IMR-90 (cell line): ENCODE data around the gene GCK. TPM values are rescaled to one million over a fixed set of nuclear protein-coding genes. Genes with fewer than 3 reads are reported as not detected.

Source experiments
- ATAC-seq: fragments of 200-7000 bp; cut with Tn5 transposase; 2 replicates; pipeline ENCODE4 v1.9.1; 2020; ENCODE audit warnings: low read depth, mild to moderate bottlenecking, moderate library complexity
- BruUV-seq: library from RNA; stranded (reverse); fragments of 400-500 nt; replicated peaks from 2 replicates; lab custom pipeline; 2021; lab: Mats Ljungman, UMichigan
- CTCF ChIA-PET: fragments of 300-600 bp; formaldehyde crosslinking; extraction: SDS; loops from one replicate; lab custom pipeline; 2021; ENCODE audit warnings: antibody characterized with exemption; lab: Yijun Ruan, JAX
- POLR2A ChIA-PET: fragments of 300-600 bp; sonication (Branson Sonifier 250); formaldehyde crosslinking; loops from one replicate; lab custom pipeline; 2022; ENCODE audit warnings: antibody characterized with exemption; ENCODE audit not compliant: unreplicated experiment; lab: Charles Lee
- DNase-seq: peaks from one replicate; pipeline ENCODE4 v3.0.0; 2013
- H2AFZ ChIP-seq: replicated peaks from 2 replicates; pipeline ENCODE3; 2013; ENCODE audit warnings: low read length, mild to moderate bottlenecking; ENCODE audit not compliant: poor library complexity
- H2AK5ac ChIP-seq: 2 replicates; pipeline ENCODE4 v1.6.1; 2013; ENCODE audit warnings: low read depth, low read length, inconsistent platforms
- H2AK9ac ChIP-seq: replicated peaks from 2 replicates; pipeline ENCODE3; 2013; ENCODE audit warnings: mild to moderate bottlenecking, low read depth, low read length, moderate library complexity; ENCODE audit not compliant: poor library complexity
- H2BK120ac ChIP-seq: 2 replicates; pipeline ENCODE4 v1.6.1; 2013; ENCODE audit warnings: low read depth, low read length, inconsistent platforms
- H2BK15ac ChIP-seq: 3 replicates; pipeline ENCODE4 v1.6.1; 2013; ENCODE audit warnings: low read depth, low read length, inconsistent platforms
- H2BK20ac ChIP-seq: 2 replicates; pipeline ENCODE4 v1.6.1; 2013; ENCODE audit warnings: low read depth, mild to moderate bottlenecking, inconsistent platforms, low read length, moderate library complexity
- H2BK5ac ChIP-seq: 2 replicates; pipeline ENCODE4 v1.6.1; 2013; ENCODE audit warnings: mild to moderate bottlenecking, low read depth, low read length, inconsistent platforms; ENCODE audit not compliant: poor library complexity, severe bottlenecking
- H3K14ac ChIP-seq: replicated peaks from 2 replicates; pipeline ENCODE4 v1.6.1; 2013; ENCODE audit warnings: low read depth, low read length, inconsistent platforms
- H3K18ac ChIP-seq: 2 replicates; pipeline ENCODE4 v1.6.1; 2013; ENCODE audit warnings: low read depth, low read length, control low read depth
- H3K23ac ChIP-seq: 2 replicates; pipeline ENCODE4 v1.6.1; 2013; ENCODE audit warnings: low read depth, low read length, inconsistent platforms
- H3K27ac ChIP-seq: 2 replicates; pipeline ENCODE4 v1.5.1; 2013; ENCODE audit warnings: mild to moderate bottlenecking, control low read depth, low read length; ENCODE audit not compliant: insufficient read depth
- H3K27me3 ChIP-seq: 2 replicates; pipeline ENCODE4 v1.6.1; 2013; ENCODE audit warnings: low read length; ENCODE audit not compliant: control insufficient read depth, insufficient read depth
- H3K36me3 ChIP-seq: 2 replicates; pipeline ENCODE4 v1.6.1; 2013; ENCODE audit warnings: low read length, mixed read lengths; ENCODE audit not compliant: control insufficient read depth, insufficient read depth
- H3K4ac ChIP-seq: 2 replicates; pipeline ENCODE4 v1.6.1; 2013; ENCODE audit warnings: low read depth, low read length, inconsistent platforms
- H3K4me1 ChIP-seq: 2 replicates; pipeline ENCODE4 v1.6.1; 2013; ENCODE audit warnings: low read length, mixed read lengths; ENCODE audit not compliant: control insufficient read depth, insufficient read depth
- H3K4me2 ChIP-seq: 2 replicates; pipeline ENCODE4 v1.6.1; 2013; ENCODE audit warnings: low read depth, mild to moderate bottlenecking, control low read depth, low read length, moderate library complexity
- H3K4me3 ChIP-seq: 2 replicates; pipeline ENCODE4 v1.5.1; 2013; ENCODE audit warnings: low read depth, mild to moderate bottlenecking, control low read depth, low read length, moderate library complexity; ENCODE audit not compliant: insufficient read depth
- H3K56ac ChIP-seq: 2 replicates; pipeline ENCODE4 v1.6.1; 2013; ENCODE audit warnings: low read length, inconsistent platforms; ENCODE audit not compliant: insufficient read depth; ENCODE audit errors: extremely low read depth
- H3K79me1 ChIP-seq, 2 experiments: 2 replicates each; pipeline ENCODE4 v1.6.1; 2013; ENCODE audit warnings: low read length in 2 of 2, inconsistent platforms in 1 of 2, low read depth in 1 of 2
- H3K9ac ChIP-seq: 2 replicates; pipeline ENCODE4 v1.6.1; 2013; ENCODE audit warnings: low read depth, low read length, control low read depth
- H3K9me1 ChIP-seq: 2 replicates; pipeline ENCODE4 v1.6.1; 2013; ENCODE audit warnings: low read length, inconsistent platforms; ENCODE audit not compliant: insufficient read depth
- H3K9me3 ChIP-seq: 2 replicates; pipeline ENCODE4 v1.6.1; 2013; ENCODE audit warnings: low read length; ENCODE audit not compliant: control insufficient read depth, insufficient read depth
- H4K20me1 ChIP-seq: 2 replicates; pipeline ENCODE4 v1.6.1; 2013; ENCODE audit warnings: low read length, inconsistent platforms; ENCODE audit not compliant: insufficient read depth
- H4K5ac ChIP-seq: 2 replicates; pipeline ENCODE4 v1.6.1; 2013; ENCODE audit warnings: mild to moderate bottlenecking, low read depth, low read length, control low read depth
- H4K8ac ChIP-seq, 2 experiments: 2 replicates each; pipeline ENCODE4 v1.6.1; 2013; ENCODE audit warnings: low read depth in 2 of 2, low read length in 2 of 2, control low read depth in 1 of 2, inconsistent platforms in 1 of 2
- H4K91ac ChIP-seq: 2 replicates; pipeline ENCODE4 v1.6.1; 2013; ENCODE audit warnings: low read depth, low read length, inconsistent platforms; ENCODE audit not compliant: insufficient read depth
- CHD1 ChIP-seq: IDR thresholded peaks from 2 replicates; pipeline ENCODE4 v1.6.1; 2012; ENCODE audit warnings: low read depth, low read length, improper control_type of control experiment
- WGBS, 2 experiments: methylation state at CpG; one replicate each; pipeline versions ENCODE4 v1.1.5 to v1.1.7; 2013; ENCODE audit warnings: missing lambda C conversion rate in 2 of 2; ENCODE audit not compliant: insufficient read length in 1 of 2; ENCODE audit errors: extremely low coverage in 2 of 2; 5-methylcytosine and 5-hydroxymethylcytosine counted together
- dilution Hi-C: fragments of 300-500 bp; cut with HindIII; formaldehyde crosslinking; loops from one replicate; pipeline ENCODE4 v1.14.3; 2018; ENCODE audit warnings: low sequenced_read_pairs; ENCODE audit not compliant: unreplicated experiment
- in situ Hi-C: fragments of 300-500 bp; cut with MboI; formaldehyde crosslinking; loops from 3 replicates; pipeline ENCODE4 v1.14.3; 2019; ENCODE audit warnings: low sequenced_read_pairs, inconsistent platforms, mixed read lengths
- intact Hi-C: fragments of 100-400 bp; cut with micrococcal nuclease; formaldehyde crosslinking; loops from 2 replicates; pipeline ENCODE4 v1.10.0; 2022
- polyA plus RNA-seq, 3 experiments: library from polyadenylated mRNA; depleted of rRNA; stranded (reverse); fragments of >200 nt; gene quantifications; 2 replicates each; pipeline ENCODE4 v1.2.3, GENCODE V29; 2012; ENCODE audit warnings: low replicate concordance in 1 of 3
- total RNA-seq: library from RNA; depleted of rRNA; stranded (reverse); fragments of >200 nt; gene quantifications from 2 replicates; pipeline ENCODE4 v1.2.3, GENCODE V29; 2012
- TF ChIP-seq, protein P1 (sequence below): fragments of 150-350 bp; IDR thresholded peaks from 2 replicates; pipeline ENCODE4 v1.6.1; 2016; ENCODE audit warnings: low read depth, mild to moderate bottlenecking, low read length, moderate library complexity, borderline replicate concordance
- TF ChIP-seq, protein P2 (sequence below): fragments of 150-350 bp; IDR thresholded peaks from 2 replicates; pipeline ENCODE4 v1.6.1; 2017; ENCODE audit warnings: mild to moderate bottlenecking, antibody characterized with exemption, low read length, low read depth

Gene GCK
- total and polyA plus RNA-seq, 2 of the 4 experiments (the other 2 are of a cell fraction): 0.14 to 0.18 TPM

DNA sequence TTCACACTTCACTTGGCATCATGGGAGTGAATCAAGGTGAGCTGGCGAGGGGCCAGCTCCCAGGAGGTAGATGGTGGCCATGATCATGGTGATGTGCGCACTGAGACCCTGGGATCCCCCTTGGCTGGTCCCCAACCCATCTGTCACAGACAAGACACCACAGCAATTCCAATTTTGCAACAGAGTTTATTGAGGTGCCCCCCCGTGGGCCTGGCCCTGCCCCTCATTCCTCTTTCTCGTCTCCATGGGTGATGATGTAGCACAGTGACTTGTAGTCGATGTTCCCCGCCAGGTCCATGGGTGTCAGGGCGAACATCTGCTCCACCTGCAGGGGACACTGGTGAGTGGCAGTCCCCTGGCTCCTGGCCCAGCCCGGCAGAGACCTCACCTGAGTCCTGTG, 50.5 kb downstream of the GCK start:
- Histone ChIP-seq H3K18ac (no peak overlapping the region), H3K4ac (no peak overlapping the region), H3K56ac (no peak overlapping the region), H2BK120ac (no peak overlapping the region), H4K5ac (no peak overlapping the region), H3K9me1 (no peaks in the 10 kb centered on the region), H3K4me2 (no peak overlapping the region), H3K9ac (no peak overlapping the region), H3K9me3 (no peaks in the 10 kb centered on the region), H3K27me3 (peaks cover 6% of the 10 kb centered on the region; the same call in 1 of the 2 replicates), H3K14ac (no peak overlapping the region), H2BK20ac (no peak overlapping the region), H4K8ac (no peak overlapping the region), H4K91ac (no peak overlapping the region), H3K36me3 (no peaks in the 10 kb centered on the region), H3K4me3 (no peak overlapping the region), H3K23ac (no peak overlapping the region), H4K20me1 (no peaks in the 10 kb centered on the region), H3K79me1 (no peaks in the 10 kb centered on the region), H2BK15ac (no peak overlapping the region), H2AFZ (no peak overlapping the region), H2BK5ac (no peak overlapping the region), H3K4me1 (no peaks in the 10 kb centered on the region), H2AK9ac (no peak overlapping the region), H2AK5ac (no peak overlapping the region), H3K27ac (no peak overlapping the region)
- intact Hi-C loops: no loop called here
- dilution Hi-C loops: no loop called here
- TF ChIP-seq CHD1: no peak
- TF ChIP-seq, protein P1, sequence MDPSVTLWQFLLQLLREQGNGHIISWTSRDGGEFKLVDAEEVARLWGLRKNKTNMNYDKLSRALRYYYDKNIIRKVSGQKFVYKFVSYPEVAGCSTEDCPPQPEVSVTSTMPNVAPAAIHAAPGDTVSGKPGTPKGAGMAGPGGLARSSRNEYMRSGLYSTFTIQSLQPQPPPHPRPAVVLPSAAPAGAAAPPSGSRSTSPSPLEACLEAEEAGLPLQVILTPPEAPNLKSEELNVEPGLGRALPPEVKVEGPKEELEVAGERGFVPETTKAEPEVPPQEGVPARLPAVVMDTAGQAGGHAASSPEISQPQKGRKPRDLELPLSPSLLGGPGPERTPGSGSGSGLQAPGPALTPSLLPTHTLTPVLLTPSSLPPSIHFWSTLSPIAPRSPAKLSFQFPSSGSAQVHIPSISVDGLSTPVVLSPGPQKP: no peak
- TF ChIP-seq, protein P2, sequence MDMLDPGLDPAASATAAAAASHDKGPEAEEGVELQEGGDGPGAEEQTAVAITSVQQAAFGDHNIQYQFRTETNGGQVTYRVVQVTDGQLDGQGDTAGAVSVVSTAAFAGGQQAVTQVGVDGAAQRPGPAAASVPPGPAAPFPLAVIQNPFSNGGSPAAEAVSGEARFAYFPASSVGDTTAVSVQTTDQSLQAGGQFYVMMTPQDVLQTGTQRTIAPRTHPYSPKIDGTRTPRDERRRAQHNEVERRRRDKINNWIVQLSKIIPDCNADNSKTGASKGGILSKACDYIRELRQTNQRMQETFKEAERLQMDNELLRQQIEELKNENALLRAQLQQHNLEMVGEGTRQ: no peak
- ChIA-PET POLR2A (no interaction called here), CTCF (no interaction called here)
- BruUV-seq: no TSS peak
- 81% methylated on average over 5 of the region's 8 CpGs; no CpG with 5 or more reads in 1 of the 2 experiments for WGBS, 2 experiments
- ATAC-seq (no peak), DNase-seq (no peak)
- in situ Hi-C loops: no loop called here
